ENCODE data around the gene SOCS3.

SOCS3 gene

DNA sequence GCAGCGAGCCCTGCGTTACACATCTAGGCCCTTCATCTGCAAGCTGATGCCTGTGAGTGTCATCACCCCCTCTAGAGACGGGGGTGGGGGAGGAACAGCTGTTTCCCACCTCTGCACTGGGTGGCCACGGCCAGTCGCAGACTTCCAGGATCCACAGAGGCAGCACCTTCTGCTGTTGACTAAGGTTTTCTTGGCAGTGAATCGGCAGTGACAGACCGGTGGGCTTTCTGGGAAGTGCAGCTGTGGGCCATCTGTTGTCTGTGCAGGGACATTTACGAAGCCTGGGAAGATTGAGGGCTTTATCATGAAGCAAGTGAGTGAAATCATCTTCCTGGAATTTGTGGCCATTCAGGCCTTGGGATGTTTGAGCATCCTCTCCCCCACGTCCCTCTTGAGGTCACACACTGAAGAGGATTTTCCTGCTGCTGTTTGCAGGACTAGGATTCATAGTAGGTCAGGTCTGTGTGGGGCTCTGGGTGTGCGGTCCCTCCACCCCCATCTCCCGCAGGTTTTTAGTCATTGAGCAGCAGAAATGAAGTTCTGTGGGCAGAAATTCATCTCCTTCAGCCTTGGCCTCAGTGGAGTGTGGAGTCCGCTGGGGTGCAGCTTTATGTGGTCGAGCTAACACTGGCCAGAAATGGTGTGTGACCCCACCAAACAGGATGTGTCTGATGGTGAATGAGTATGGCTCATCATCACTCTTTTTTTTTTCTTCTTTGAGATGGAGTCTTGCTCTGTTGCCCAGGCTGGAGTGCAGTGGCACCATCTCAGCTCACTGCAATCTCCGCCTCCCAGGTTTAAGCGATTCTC, 30.6 kb upstream of the SOCS3 start:
- DNase-seq = no peak

DNA sequence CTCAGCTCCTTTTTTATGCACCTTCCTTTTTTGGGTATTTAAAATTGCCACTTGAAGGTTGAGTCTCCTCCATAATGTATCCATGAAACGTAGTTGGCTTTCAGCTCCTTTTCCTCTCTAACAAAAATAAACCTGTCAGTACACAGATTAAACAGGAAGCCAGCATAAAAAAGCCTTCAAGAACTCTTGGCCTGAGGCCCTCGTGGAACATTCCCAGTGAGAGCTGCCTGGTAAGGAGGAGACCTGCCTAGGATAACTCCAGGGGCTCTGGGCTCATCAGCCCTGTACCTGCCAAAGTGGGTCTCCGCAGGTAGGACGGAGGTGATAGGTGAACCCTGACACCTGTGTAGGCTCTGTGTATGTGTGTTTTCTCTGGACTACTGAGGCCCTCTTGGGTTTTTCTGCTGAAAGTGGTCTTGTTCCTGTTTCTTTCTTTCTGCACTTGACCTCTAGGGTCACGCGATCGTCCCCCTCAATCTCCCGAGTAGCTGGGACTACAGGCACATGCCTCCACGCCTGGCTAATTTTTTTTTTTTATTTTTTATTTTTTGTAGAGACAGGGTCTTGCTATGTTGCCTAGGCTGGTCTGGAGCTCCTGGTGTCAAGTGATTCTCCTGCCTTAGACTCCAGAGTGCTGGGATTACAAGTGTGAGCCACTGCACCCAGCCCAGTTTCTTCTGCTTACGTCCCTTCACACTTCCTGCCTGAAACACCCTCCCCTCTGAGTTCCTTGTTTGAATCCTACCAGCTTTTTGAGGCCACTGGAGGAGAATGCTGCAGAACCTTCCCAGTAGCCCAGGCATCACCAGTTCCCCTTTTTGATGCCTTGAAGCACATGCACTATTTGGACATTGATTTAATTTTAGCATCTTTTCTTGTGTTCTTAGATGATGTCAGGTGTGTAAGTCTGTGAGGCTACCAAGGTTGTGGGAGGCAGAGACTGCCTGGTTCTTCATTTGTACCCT, 28.4 kb upstream of the SOCS3 start:
- no peak for DNase-seq

DNA sequence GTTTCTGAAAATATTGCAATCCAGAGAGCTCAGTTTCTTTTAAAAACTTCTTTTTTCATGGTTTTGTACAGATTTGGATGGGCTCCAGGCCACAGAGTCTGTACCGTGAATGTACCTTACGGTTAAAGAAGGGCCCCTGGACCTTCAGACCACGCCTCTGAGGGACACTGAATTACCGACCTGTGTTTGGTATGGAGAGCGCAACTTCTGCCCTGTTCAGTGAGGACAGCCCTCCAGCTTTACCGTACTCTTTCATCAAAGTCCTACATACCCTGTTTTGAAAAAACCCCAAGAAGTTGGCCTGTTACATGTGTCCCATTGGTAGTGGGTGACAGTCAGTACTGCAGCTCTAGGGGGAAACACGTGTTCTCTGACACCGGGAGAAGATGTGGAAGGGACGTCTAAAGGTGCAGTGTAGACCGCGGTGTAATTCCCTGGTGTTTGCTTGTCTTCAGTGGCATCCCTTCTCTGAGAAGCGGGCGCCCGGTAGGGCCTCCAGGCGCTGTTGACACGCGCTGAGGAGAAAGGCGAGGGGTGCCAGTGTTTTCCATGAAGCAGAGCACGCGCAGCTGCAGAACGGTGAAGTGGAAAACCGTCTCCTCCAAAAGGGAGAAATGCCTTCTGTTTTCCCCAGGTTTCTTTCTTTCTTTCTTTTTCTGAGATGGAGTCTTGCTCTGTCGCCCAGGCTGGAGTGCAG, 24.8 kb upstream of the SOCS3 start:
- DNase-seq = no peak

DNA sequence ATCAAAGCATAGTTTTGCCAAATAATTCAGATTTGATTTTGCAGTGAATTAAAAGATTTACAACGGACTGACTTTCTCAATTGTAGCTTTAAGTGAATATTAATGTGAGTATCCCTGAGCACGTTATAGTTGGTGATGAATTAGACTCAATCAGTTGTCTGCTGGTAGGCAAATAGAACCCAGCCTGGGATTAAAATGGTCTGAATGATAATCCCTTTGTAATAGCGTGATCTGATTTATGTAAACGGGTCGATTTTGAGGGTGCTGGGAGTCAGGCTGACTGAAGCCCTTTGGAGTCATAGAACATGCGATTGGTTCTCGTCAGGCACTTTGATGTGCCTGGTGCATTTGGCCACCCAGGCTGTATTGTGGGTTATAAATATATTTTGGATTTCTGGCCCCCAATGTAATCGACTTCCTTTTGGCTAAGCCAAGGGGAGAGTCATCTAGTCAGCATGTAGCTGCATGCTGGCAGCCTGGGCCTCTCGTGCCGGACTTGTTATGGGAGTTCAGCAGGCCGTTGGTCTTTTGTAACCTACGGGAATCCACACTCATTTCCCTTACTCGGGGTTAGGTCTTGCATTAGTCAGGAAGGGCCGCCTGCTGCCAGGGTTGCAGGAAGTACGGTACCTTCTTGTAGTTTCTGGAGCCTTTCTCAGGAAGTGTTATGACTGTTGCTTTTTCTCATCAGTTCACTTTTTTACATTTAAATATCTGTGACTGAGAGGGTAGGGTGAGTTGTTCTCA, 24.0 kb upstream of the SOCS3 start:
- no peak for DNase-seq

DNA sequence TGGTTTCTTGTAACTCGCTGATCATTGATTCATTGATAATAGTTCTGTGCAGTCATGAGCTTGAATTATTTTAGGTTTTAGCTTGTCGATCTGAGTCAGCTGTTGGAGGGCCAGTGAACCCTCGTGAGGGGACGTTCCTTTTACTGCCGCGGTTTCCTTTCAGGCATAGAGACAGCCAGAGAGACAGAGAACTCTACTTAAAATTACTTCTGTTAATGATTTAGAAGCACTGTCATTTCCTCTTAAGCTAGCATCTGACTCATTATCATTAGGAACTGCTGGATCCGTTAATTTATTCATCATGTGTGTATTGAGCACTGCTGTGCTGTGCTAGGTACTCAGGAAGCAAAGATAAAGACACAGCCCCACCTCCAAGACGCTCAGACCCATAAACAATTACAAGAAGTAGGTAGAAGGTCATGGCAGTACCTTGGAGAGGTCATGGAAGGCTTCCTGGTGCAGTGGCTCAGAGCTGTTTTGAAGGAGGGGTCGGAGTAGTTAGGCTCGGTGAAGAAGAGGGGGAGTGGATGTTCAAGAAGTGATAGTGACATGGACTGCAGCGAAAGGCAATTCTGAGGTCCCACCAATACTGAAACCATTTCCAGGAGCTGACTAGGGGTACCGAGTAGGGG, 21.8 kb upstream of the SOCS3 start:
- no peak for DNase-seq

DNA sequence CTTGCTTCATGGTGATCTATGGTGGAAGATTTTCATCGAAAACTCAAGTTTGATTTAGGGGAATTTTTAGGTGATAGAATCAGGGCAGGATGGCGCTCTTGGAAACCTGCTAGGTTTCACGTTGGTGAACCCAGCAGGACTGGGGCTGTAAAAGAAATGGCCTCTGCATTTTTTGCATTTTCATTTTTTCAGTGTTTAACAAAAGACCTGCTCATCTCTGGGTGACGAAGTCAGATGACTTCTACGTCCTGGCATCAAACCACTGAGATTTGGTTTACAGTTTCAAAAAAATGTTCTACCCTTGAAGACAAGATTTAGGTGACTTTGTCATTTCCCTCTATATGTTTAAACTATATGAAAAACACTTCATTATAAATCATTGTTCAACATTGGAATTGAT, 20.5 kb upstream of the SOCS3 start:
- DNase-seq = no peak

DNA sequence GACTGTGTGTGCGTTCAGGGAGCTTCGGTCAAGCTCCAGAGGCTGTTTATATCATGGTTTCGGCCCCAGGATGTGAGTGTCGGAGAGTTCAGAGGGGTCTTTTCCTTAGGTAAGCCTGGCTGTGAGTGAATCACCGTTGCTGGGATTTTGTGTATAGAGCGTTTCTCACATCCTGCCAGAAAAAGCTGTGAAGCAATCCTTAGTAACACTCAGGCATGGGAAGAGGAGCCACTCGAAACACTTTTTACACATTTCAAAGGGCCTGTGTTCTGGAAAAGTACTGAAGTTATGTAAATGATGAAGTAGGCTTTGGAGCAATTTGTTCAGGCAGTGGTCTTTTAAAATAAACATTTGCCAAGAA, 19.2 kb upstream of the SOCS3 start:
- no peak for DNase-seq

DNA sequence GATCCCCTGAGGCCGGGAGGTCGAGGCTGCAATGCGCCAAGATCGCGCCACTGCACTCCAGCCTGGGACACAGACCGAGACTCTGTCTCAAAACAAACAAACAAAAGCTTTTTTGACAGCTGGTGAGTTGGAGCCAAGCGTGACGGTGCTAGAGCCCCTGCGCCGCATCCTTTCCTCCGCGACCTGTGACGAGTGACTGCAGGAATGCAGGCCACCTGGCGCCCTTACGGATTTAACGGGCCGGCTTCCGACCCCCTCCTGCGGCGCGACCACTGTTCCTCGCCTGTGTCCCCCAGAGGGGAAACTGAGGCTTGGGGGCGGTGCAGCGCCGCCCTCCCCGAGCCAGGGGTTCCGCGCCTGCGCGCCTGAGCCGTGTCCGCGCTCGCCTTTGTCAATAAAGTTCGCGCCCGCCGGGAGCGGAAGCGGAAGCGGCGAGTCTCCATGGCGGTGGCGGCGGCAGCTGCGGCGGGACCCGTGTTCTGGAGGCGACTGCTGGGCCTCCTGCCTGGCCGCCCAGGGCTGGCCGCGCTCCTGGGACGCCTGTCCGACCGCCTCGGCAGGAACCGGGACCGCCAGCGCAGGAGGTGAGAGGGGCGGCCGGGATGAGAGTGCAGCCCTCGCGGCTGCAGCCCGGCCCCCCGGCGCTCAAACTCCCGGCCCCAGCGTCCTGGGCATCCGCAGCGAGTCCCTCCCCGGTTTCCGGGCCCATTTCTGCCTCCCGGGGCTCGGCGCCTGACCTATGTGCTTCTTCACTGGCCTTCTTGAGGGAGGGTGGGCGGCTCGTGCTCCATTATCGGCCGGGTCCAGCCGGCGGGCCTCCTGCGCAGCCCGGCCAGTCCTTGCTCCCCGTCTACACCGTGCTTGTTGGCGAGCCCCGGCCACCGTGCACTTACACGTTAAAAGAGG, 18.6 kb upstream of the SOCS3 start, which contains the start of gene PGS1:
Gene PGS1, plus strand, starts transcription at position 425 of the 906 bp plus-strand sequence. Its CDS starts 17 bp downstream, at position 442.
- no peak for DNase-seq

DNA sequence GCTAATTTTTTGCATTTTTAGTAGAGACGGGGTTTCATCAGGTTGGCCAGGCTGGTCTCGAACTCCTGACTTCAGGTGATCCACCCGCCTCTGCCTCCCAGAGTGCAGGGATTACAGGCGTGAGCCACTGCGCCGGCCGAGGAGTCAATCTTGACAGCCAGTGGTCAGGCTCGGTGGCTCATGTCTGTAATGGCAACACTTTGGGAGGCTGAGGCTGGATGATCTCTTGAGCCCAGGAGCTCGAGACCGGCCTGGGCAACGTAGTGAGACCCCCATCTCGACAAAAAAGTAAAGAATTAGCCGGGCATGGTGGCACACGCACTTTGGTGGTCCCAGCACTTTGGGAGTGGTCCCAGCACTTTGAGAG, 18.0 kb upstream of the SOCS3 start:
- DNase-seq = no peak

DNA sequence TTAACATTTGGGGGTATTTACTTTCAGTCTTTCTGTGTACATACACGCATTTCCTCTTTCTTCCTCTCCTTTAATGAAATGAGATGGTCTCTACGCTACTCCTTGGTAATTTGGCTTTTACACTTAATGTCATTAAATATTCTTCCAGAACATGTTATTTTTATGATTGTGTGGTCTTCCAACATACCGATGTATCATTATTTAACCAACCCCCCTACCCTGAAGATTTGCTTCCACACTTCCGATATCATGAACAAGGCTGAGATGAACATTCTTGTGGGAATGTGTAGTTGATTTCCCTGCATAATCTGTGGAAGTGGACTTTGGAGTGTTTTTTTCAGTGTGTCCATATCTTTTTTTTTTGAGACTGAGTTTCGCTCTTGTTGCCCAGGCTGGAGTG, 16.3 kb upstream of the SOCS3 start:
- no peak for DNase-seq

DNA sequence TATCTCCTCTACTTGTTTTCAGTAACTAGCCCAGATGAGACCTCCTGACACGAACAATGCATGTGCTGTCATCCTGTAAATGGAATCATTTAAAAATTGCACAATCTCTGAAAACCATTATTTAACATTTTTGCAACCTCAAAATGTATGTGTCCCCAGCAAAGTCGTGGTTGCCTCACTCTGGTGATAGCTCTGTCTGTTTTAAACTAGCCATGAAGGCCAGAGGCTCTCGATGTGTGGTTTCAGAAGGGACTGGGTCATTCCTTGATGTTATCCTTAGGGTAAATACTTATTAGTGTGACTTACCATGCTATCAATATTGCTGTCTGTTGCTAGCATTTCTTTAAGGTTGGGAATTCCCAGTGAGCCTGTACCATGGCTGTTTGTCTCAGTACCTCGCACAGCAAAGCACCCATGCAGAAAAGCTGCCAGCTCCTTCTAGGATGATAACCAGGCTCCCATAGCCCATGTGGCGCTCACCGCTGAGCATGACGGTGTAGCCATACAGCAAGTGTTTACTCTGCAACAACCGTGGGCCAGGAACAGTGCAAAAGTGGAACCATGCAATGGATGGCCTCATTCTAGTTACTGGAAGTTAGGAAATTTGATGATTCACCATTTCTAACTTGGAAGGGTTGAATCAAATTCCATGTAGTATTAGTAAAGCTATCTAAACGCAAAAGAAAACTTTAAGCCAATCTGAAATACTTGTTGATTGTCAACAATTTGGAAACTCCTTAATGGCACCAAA, 15.7 kb upstream of the SOCS3 start:
- no peak for DNase-seq

DNA sequence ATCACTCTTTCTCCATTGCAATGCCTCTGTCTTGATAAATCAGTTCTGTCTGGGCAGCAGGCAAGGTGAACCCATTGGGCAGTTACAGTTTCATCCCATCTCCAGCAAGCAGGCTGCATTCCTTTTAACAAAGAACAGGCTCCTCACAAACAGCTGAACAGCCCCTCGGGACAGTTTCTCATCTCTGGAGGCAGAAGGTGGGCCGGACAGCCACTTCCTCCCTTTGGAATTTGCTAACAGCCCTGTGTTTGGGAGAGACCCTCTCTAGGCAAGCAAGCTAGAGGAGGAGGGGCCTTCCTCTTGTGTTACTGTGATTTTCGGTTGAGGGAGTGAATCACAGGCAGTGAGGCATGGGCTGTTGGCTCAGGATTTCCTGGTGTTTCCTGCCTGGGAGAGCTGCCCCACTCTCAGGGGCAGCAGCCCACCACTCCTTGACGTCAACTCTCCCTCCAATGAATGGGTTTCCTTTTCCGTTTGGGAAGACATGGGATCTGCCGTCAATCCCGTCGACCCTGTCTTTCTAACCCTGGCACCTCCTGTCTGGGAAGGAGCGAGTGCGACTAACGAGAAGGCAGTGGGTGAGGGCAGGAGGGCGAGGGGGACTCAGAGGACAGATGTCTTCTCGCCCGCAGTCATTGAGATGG, 14.9 kb upstream of the SOCS3 start:
- DNase-seq = no peak

DNA sequence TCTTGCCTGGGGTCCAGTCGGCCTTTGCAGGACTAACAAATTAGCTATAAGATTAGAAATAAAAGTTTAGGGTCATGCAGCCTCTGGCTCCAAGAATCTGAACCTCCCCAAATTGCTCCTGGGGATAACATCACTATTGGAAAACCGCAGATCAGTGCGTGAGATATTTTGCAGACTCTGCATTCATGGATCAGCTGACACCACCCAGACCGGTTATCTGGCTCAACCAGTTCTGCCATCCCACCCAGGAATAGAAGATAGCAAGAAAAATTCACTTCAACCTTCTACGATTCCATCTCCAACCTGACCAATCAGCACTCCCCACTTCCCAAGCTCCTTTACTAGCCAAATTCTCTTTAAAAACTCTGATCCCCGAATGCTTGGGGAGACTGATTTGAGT, 14.3 kb upstream of the SOCS3 start:
- no peak for DNase-seq

DNA sequence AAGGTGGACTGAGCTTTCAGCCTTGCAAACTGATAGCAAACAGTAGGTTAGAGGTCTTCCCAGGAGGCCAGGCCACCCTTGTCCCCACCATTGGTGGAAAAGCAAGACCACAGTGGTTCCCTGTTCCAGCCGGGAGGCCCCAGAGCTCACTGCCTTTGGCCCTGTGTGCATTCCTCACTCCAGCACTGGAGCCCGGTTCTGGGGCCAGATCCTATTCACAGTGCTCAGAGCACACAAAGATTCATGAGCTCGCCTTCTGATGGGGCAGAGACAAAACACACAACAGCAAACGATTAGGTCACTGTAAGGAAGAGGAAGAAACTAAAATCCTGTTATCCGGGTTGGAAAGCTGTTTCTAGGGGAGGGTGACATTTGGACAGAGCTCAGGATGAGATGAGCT, 13.0 kb upstream of the SOCS3 start:
- DNase-seq = no peak

DNA sequence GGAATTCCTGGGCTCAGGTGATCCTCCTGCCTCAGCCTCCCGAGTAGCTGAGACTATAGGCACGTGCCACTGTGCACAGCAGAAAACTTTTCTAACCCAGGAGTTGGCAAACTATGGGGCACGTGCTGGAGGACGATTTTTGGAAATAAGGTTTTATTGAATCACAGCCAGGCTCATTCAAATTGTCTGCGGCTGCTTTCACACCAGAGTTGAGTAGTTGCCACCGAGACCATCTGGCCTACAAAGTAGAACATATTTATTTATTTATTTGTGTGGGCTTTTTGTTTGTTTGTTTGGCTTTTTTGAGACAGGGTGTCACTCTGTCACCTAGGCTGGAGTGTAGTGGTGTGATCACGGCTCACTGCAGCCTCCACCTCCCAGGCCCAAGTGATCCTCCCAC, 11.2 kb upstream of the SOCS3 start:
- DNase-seq = no peak

DNA sequence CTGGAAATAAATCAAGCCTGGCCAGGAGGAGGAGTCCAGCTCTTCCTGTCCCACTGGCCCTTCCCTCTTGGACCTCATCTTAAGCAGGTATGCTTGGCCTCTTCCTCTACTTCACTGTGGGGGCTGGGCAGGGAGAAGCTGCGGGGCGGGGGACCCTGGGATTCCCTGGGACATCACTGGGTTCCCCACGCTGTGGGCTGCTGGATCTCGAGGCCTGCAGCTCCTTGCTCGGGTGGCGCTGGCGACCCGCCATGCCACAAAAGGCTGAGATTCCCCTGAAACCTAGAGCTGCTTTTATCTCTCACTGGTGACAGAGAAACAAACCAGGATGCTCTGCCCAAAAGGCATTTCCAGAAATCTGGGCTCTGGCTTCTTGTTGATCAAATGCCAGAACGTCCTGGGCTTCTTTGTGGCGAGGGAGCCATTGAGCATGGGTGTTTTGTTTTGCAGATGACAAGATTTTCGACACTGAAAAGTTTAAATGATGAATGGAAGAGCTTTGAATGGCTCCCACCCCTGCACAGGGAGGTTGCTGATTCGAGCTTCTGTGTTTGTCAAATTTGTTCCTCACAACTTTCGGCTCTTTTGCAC, 10.0 kb upstream of the SOCS3 start:
- DNase-seq = no peak

DNA sequence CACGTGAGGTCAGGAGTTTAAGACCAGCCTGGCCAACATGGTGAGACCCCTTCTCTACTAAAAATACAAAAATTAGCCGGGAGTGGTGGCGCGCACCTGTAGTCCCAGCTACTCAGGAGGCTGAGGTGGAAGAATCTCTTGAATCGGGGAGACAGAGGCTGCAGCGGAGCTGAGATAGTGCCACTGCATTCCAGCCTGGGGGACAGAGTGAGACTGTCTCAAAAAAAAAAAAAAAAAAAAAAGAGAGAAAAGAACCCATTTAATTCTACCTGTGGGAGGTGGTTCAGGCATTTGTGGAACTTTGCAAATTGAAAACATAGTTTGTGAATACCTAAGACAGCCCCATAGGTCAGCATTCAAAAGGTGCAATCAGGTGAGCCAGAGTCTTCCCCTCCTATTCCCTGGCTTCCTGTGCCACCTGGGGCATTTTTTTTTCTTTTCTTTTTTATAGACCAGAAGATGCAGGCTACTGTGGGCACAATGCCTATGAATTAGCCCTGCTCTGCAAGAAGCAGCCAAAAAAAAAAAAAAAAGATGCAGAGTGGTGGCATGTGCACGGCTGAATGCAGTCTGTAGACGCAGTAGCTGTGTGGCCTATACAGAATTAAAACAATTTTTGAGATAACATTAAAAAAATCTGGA, 9.1 kb upstream of the SOCS3 start:
- DNase-seq = no peak

DNA sequence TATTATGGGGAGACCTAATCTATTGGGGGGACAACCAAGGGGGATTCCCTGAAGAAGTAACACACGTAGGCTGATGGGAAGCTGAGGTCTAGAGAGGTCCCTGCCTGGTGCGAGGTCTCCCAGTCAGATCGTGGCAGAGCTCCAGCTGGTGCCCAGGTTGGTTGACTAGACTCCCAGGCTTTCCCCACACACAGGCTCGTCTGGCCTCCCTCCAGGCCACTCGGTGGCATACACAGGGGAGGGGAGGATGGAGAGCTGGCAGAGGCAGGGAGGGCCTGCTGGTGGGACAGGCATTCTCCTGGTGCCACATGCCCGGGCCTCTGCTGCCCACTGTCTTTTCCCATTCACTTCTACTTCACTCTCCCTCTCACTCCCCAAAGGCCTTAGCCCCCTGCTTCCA, 8.5 kb upstream of the SOCS3 start:
- no peak for DNase-seq

DNA sequence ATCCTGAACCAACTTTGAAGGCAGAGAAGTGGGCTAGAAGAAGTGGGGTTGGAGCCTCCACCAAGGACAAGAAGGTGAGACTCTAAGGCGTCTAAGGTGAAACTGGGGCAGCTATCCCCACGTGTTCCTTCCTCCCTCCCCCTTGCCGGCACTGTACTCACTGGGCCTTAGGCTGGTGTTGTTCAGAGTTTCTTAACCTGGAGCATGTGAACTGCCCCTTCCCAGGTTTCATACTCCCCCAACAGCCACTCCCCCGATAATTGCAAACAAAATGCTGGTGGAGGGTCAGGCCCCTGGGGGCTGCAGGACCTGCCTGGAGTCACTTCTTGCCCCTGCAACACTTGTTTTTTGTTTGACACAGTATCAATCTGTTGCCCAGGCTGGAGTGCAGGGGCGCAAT, 7.3 kb upstream of the SOCS3 start:
- no peak for DNase-seq
